ENCODE data around the gene MORN3.
A peak's percentile ranks its signal among the peaks of the same experiment; 100 is the strongest.
"Not testable (repeated sequence)": the region's sequence is repeated elsewhere in the genome, so short reads cannot be mapped to it uniquely, and the experiment has no call there.

Gene MORN3

DNA sequence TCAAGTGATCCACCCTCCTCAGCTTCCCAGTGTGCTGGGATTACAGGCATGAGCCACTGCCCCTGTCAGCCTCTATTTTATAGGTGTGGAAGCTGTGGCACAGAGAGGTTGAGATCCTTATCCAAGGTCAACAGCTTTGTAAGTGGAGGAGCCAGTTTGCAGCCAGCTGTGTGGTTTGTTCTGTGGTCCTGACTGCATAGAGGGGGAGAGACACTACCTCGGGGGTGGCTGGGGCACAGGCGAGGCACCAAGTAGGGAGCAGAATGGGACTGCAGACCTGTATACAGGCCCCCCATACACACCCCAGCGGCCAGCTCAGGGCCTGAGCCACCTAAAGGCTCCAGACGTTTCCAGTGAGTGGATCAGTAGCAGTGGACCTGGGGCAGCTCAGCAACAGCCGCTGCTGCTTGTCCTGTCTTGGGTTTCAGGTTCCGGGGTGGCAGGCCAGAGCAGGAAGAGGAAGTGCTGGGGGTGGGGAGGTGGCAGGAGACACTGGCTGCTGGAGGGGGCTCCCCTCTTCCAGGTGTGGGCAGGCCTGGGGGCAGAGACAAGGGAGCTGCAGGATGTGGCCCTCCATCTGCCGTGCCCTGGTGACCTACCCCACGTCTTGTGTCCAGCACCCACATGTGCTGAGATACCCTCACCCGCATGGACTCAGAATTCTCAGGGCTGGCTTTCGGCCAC, 32.1 kb downstream of the MORN3 start:
- DNase-seq = peak; percentile 74

DNA sequence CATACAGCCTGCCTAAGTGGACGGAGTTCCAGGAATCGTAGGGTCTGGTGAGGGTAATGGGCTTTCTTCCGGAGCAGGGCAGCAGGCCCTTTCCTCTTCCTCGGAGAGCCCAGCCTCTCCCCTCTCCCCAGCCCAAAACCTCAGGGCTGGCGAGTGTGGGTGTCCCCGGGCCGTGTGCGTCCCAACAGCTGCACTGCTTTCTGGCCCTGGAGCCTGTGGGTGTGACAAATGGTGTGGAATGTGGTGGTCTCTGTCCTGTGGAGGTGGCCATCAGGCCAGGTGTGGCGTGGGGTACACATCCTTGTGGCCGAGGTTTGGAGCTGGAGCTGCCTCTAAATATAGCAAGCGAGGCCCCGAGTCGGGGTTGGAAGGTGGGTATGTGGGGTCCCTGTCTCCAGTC, 34.6 kb downstream of the MORN3 start:
- DNase-seq = no peak

DNA sequence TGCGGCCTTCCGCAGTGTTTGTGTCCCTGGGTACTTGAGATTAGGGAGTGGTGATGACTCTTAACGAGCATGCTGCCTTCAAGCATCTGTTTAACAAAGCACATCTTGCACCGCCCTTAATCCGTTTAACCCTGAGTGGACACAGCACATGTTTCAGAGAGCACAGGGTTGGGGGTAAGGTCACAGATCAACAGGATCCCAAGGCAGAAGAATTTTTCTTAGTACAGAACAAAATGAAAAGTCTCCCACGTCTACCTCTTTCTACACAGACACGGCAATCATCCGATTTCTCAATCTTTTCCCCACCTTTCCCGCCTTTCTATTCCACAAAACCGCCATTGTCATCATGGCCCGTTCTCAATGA, 35.6 kb downstream of the MORN3 start:
- not testable (repeated sequence) for DNase-seq

DNA sequence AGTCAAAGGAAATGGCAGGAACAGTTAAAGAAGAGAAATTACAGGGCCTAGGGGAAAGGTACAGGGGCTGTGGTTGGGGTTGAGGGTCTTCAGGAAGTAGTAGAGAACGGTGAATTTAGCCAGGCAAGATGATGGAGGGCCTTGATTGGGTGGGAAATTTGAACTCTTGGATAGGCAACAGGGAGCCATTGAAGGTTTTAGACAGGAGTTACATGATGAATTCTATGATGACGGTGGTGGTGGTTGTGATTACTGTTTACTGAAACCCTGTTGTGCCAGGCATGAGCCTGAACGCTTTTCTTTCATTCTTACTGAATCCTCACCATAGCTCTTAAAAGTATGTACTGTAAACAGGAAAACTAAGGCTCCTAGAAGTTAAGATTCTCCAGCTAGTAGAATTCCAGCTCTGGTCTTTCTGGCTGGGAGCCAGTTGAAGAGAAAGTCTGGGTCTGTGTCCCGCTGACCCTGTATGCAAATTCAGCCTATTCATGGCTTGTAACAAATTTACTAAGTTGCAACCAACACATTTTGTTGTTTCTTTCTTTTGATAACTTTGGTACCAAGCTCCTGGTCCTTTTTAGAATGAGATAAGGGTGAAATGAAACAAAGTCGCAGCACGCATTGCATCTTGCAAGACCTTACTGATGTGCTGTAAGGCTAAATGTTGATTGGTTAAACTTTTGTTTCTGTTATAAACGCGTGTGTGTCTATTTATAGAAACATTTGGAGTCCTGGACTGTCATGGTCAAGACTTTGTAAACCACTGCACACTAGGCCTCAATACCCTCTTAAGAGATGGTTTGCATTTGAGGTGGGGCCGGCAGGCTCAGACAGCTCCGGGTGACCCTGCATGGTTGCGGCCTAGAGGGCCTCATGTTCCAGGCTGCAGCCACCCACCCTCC, 37.1 kb downstream of the MORN3 start:
- DNase-seq = no peak

DNA sequence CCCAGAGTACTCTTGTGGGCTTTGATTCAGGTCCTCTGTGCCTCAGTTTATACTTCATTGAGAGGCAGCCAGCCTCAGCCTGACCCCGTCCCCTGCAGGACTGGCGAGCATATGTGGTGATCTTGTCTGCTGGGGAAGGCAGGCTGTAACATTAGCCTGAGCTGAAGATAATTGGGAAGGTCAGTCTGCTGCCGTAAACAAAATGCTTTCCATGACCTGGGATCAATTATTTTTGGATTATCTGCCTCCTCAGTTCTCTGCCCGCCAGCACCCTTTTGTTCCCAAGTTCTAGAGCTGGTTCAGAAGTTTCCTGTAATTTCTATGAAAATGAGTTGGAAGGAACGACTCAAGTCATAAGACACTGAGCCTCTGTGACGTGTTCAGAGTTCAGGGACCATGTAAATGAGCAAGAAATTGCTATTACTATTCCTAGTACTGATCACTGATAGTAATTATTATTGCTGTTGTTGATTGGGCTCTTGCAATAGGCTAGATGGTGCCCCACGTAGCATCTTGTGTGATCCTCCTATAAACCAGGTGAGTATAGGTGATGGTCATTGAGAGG, 38.6 kb downstream of the MORN3 start:
- DNase-seq = no peak

DNA sequence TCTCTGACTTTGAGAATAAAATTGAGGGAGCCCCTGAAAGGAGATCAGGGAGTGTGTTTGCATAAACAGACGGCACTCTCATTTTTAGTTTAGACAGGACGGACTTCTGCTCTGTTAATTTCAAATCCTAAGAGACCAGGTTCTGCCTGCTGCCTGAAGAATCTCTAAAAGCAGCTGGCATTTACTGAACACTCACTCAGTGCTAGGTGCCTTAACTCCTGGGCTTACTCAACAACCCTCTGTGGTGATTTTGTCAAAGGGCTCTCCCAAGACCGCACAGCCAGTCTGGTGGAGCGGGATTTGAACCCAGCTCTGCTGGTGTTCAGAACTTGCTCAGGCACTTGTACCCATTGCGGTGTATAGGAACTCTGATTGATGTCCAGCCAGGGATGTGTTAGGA, 40.9 kb downstream of the MORN3 start:
- peak; percentile 45 for DNase-seq

DNA sequence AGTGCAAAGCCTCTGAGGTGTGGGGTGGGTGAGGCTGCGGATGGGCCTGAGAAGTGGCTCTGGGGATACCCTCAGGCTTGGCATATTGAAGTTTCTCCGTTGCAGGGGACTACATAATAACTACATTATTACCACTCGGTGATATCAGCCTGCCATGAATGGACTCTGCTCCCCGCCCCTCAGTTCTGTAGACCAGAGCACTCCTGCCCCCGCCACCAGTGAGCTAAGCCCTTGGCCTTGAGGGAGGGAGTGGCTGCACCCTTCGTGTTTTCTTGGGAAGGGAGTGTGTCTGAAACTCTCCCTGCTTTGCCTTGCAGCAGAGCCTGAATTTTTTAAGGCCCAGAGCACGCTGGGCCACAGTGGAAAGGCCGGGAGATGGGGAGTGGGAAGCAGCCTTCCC, 41.4 kb downstream of the MORN3 start:
- peak; percentile 53 for DNase-seq

DNA sequence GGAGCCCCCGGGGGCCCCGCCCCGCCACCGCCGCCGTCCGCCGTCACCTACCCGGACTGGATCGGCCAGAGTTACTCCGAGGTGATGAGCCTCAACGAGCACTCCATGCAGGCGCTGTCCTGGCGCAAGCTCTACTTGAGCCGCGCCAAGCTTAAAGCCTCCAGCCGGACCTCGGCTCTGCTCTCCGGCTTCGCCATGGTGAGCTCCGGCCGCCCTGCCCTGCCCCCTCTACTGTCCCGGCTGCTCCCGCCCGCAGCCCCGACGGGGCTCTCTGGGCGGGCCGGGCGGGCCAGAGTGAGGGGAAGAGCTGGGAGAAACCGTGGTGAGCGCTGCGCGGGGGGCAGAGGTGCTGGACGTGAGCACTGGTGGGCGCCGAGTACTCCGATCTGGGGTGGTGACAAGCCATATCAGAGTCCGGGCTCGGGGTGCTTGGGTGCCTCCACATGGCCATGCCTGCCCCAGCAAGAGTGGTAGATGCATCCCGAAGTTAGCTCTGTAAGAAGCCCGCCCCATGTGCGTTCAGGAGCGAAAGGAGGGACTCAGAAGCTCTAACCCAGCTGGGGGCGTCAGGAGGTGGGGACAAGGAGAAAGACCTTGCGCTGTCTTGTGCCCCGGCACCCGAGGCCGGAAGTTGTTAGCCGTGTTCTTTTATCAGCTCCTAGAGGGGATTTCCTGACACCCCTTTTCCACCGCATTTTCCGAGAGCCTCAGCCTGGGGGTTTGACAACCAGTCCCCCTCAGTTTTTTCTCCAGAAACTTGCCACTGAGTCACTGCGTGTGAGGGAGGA, 42.4 kb downstream of the MORN3 start:
- DNase-seq = peak; percentile 94

DNA sequence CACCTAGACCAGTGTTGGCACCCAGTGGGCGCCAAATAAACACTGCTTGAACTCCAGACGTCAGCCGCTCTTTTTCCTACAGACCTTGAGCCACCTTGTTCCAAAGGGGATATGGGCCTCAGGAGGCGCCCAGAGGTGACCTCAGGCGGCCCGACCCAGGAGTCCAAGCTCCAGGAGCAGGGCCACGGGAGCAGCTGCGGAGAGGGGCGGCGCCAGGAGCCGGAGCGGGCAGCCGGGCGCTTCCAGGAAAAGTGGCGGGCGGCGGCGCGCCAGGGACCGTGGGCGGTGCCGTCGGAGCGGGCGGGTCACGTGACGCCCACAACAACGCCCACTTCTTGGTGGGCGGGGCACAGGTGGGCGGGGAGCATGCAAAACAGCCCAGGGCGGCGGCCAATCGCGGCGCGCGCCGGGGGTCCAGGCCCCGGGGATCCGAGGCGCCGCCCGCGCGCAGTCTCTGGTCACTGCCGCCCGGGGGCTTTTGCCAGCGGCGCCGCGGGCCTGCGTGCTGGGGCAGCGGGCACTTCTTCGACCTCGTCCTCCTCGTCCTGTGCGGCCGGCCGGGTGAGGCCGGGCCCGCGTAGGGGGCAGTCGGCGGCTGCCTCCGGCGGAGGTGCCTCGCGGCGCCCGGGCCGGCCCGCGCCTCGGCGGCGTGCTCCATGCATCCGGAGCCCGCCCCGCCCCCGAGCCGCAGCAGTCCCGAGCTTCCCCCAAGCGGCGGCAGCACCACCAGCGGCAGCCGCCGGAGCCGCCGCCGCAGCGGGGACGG, 43.2 kb downstream of the MORN3 start, which contains the start of gene ORAI1:
ORAI1 (plus strand) TSS at position 444 of the 766 bp plus-strand sequence.
- peak; percentile 99 for DNase-seq

DNA sequence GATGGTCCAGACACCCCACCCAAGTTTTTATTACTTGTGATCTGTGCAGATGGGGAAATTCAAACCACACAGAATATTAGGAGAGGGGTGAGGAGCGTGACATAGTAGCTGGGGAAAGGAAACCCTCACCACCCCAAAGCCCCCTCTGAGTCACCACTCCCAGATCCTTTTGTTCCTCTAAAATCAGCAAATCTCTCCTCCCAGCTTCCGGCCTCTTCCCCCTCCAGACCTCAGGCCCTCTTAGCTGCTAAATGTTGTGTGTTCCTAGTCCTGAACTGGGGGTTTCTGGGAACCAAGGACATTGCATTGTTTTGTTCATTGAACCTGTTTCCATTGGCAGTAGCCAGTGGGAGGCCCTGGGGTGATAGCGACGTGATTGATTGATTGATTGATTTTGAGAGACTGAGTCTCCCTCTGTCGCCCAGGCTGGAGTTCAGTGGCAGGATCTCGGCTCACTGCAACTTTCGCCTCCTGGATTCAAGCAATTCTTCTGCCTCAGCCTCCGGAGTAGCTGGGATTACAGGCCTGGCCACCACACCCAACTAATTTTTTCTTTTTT, 49.0 kb downstream of the MORN3 start:
- no peak for DNase-seq

DNA sequence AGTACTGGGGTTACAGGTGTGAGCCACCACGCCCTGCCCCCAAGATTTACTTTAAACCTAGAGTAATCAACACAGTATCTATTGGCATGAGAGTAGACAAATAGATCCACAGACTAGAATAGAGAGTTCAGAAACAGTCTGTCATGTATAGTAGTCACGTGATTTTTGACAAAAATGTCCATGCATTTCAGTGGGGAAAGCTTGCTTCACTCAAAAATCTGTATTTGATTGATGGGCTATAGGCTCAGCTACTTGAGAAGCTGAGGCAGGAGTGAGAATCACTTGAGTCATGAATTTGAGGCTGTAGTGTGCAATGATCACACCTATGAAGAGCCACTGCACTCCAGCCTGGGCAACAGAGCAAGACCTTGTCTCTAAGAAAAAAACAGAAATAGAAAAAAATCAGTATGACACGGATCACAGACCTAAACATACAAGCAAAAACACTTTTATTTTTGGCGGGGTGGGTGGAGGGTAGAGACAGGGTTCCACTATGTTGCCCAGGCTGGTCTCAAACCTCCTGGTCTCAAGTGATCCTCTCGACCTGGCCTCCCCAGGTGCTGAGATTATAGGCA, 50.7 kb downstream of the MORN3 start:
- no peak for DNase-seq

DNA sequence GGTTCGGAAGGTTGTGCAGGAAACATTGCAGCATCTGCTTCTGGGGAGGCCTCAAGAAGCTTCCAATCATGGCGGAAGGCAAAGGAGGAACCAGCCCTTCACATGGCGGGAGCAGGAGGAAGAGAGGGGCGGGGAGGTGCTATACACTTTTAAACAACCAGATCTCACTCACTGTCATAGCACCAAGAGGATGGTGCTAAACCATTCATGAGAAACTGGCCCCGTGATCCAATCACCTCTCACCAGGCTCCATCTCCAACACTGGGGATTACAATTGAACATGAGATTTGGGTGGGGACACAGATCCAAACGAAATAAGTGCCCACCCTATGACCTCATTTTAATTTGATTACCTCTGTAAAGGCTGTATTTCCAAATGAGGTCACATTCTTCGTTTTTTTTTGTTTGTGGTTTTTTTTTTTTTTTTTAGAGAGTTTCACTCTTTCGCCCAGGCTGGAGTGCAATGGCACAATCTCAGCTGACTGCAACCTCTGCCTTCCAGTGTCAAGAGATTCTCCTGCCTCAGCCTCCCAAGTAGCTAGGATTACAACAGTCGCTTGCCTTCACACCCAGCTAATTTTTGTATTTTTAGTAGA, 54.5 kb downstream of the MORN3 start:
- no peak for DNase-seq

DNA sequence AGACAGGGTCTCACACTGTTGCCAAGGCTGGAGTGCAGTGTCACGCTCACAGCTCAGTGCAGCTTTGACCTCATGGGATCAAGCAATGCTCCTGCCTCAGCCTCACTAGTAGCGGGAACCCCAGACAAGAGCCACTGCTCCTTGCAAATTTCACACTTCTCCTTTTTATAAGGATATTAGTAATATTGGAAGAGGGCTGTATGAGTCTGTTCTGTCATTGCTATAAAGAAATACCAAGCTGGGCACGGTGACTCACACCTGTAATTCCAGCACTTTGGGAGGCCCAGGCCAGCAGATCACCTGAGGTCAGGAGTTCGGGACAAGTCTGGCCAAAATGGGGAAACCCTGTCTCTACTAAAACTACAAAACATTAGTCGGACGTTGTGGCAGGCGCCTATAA, 56.0 kb downstream of the MORN3 start:
- DNase-seq = no peak

DNA sequence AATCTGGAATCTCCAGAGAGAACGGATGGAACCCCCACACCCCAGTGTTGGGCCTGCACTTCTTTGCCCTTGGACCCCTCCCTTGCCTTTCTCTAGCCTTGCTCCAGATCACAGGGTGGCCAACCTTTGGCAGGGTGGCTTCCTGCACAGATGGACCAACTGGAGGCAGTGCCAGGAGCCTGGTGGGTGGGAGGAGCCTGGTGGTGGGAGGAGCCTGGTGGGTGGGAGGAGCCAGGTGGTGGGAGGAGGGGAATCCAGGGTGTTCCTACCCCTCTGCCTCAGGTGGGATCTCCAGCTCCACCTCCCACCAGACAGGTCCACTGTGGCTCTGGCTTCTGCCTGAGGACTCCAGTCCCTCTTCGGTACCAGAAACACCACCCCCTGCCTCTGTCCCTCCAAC, 58.1 kb downstream of the MORN3 start:
- DNase-seq = peak; percentile 71

DNA sequence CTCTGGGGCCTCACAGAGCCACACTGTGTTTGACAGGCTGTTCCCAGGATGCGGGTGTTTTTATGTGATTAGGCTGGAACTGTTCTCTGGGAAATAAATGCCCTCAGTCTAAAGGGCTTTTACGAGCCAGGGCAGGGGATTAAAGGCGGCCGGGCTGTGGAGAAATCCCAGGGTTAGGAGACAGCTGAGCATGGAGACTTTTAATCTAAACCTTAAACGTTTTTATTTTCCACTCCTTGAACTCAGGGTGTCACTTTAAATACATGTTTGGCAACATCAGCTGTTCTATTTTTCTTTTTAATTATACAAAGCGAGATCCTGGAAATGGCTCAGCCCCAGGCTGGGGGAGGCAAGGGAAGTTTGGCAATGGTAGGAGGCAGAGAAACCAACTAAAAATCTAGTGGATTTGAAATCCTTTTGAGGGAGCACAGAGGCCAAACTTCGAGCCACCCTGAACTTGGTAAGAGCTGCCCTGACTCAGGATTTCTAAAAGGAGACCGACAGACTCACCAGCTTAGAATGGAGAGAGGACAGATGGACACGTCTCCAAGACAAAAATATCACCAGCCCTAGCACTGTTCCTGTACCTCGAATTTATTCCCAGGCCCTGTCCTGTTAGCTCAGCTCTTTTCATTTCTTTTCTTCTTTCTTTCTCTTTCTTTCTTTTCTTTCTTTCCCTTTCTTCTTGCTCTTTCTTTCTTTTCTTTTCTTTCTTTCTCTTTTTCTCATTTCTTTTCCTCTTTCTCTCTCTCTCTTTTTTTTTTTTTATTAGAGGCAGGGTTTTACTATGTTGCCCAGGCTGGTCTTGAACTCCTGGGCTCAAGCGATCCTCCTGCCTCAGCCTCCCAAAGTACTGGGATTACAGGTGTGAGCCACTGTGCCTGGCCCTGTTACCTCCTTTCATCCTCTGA, 59.0 kb downstream of the MORN3 start:
- DNase-seq = no peak

DNA sequence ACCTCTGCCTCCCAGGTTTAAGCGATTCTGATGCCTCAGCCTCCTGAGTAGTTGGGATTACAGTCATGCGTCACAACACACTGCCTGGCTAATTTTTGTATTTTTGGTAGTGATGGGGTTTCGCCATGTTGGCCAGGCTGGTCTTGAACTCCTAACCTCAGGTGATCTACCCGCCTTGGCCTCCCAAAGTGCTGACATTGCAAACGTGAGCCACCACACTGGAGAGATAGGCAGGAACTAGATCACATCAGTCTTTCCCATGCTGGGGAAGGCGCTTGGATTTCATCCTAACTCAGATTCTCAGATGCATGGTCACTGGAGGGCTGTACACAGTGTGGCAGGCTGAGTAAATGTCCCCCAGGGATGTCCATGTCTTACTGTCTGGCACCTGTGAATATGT, 61.2 kb downstream of the MORN3 start:
- no peak for DNase-seq

DNA sequence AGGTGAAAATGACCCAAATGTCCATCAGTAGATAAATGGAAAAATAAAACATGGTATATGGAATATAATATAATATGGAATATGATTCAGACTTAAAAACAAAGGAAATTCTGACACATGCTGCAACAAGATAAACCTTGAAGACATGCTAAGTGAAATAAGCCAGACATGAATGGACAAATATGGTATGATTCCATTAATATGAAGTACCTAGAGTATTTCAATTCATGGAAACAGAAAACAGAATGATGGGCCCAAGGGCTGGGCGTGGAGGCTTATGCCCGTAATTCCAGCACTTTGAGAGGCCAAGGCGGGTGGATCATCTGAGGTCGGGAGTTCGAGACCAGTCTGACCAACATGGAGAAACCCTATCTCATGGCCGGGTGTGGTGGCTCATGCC, 65.9 kb downstream of the MORN3 start:
- DNase-seq = no peak

DNA sequence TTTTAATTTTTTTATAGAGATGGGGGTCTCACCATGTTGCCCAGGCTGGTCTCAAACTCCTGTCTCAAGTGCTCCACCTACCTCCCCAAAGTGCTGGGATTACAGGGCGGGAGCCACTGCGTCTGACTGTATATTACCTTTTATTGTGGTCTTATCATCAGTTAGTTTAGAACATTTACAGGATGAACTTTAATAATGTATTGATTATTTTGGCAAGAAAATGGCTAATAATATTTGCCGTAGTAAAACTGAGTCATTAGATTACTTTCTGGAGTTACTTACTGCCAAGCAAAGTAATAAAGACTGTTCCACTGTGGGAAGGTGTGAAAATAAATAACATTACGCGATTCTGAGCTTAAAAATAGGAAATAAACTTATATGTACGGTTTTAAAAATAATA, 66.7 kb downstream of the MORN3 start:
- DNase-seq = no peak

DNA sequence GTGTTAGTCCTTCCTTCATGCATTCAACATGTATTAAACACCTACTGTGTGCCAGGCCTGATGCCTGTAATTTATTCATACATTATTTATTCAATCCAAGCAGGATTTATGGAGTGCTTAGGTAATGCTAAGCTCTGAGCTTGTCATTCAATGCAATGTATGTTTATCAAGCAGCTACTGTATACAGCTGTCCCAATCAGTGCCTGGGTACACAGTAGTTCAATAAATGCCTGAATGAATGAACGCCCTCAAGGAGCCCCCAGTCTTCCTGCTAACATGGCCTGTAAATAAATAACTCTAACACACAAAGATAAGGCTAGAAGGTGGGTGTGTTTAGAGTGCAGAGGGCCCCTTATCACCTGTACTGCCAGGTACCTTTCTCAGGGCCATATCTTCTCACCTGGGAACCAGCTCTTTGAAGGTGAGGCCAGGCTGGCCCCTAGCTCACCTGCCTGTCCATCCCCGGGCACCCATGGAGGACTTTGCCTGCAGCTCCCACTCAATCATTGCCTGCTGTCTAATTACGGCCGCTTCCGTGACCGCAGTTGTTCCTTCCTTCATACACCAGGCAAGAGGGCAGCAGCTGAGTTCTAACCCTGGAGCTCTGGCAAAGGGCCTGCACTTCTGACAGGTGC, 68.6 kb downstream of the MORN3 start:
- DNase-seq = no peak

All from stimulated activated CD8-positive, alpha-beta memory T cell treated with anti-CD3 and anti-CD28 coated beads, Interleukin-4, amount 100 ng/mL, for 48 hours (primary cell).